OCI-LY1 (cell line): ENCODE results near the gene SENP1.

ENCODE experiments used
- CTCF ChIP-seq: fragments of 200-600 bp; sonication (generic), shearing (Covaris generic); IDR thresholded peaks from 2 replicates; pipeline ENCODE4 v1.5.1; 2017; ENCODE audit warnings: mild to moderate bottlenecking, antibody characterized with exemption, low read length, moderate library complexity, mixed read lengths
- EZH2 ChIP-seq: fragments of 200-600 bp; sonication (generic), shearing (Covaris generic); IDR thresholded peaks from 2 replicates; pipeline ENCODE4 v1.8.0; 2017; ENCODE audit warnings: borderline replicate concordance, mixed run types, mild to moderate bottlenecking, antibody characterized with exemption, low read length, moderate library complexity, mixed read lengths

GRCh38 chr12:48143898-48144297 lies 38.0 kb upstream of the SENP1 start:
- no peak for TF ChIP-seq EZH2
- TF ChIP-seq CTCF: no peak
